ENCODE measurements around the gene PPP3CA.

PPP3CA gene

DNA sequence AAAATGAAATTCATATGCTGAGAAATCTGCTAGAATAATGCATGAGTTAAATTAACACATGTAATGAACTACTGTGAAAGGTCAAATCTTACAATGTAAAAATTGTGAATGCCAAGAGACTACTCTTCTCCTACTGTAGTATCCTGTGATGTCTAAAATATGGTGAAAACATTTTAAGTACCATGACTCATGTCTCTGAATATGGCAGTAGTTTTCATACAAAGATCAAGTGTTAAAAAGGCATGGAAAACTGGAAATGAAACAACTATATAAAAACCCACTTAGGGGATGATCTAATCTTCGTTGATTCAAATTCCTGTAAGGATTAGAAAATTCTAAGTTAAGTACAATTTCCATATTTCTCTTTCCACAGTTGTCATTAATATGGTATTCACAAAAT is 221.3 kb downstream of the PPP3CA start:
- TF ChIP-seq, protein P1, sequence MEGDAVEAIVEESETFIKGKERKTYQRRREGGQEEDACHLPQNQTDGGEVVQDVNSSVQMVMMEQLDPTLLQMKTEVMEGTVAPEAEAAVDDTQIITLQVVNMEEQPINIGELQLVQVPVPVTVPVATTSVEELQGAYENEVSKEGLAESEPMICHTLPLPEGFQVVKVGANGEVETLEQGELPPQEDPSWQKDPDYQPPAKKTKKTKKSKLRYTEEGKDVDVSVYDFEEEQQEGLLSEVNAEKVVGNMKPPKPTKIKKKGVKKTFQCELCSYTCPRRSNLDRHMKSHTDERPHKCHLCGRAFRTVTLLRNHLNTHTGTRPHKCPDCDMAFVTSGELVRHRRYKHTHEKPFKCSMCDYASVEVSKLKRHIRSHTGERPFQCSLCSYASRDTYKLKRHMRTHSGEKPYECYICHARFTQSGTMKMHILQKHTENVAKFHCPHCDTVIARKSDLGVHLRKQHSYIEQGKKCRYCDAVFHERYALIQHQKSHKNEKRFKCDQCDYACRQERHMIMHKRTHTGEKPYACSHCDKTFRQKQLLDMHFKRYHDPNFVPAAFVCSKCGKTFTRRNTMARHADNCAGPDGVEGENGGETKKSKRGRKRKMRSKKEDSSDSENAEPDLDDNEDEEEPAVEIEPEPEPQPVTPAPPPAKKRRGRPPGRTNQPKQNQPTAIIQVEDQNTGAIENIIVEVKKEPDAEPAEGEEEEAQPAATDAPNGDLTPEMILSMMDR (conservative IDR thresholded peaks at IDR 0.05): no peak
- H3K27ac ChIP-seq: no peak overlapping the region

DNA sequence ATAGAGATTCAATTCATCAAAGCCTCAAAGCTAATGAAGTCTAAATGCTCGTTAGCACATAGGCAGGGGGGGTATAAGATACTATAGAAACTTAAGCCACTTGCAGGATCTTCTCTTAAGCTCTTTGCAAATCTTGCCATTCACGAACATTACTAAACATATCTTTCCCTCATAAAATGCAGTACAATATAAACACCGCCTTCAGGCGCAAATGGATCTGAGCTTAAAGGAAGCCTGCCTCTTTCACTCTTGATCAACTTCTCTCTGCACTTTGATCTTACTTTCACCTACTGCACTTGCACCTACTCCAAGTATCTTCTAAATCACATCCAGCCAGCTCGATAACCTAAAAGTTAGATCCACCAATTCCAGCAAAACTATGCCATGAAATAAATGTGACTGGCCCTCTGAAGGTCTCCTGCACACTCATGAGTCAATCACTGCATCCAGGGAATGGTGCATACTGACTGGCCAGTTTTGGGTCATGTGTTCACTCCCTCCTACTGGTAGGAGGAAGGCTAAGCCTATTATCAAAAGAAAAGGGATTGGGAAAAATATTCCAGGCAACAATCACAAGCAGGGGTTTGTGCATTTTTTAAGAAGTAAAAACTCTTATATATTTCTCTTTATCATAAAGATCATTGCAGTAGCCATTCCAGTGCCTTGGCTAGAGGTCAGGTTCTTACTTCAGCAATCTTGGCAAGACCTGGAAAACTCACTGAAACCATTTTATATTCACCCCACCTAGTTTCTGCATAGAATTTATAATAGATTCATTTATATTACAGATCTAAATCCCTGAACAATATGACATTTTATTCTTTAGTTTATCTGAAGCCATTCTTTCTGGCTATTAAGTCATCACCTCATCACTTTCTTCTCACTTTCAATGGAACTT is 222.0 kb downstream of the PPP3CA start:
- H3K27ac ChIP-seq: no peak overlapping the region
- TF ChIP-seq, protein P1 (conservative IDR thresholded peaks at IDR 0.05): no peak

DNA sequence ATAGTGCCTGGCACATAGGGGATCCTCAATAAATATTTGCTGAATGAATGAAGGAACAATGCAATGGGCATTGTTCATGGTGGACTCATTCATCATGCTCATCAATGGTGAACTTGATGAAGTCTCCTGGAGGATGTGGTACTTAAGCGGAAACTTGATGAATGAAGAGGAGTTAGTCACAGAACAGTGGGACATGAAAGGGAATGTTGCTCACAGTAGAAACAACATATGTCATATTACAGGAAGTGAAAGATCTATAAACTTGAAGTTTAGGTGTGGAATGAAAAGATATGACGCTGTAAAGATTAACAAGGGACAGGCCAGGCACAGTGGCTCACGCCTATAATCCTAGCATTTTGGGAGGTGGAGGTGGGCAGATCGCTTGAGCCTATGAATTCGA is 224.1 kb downstream of the PPP3CA start:
- H3K27ac ChIP-seq: no peak overlapping the region
- TF ChIP-seq, protein P1 (conservative IDR thresholded peaks at IDR 0.05): no peak

DNA sequence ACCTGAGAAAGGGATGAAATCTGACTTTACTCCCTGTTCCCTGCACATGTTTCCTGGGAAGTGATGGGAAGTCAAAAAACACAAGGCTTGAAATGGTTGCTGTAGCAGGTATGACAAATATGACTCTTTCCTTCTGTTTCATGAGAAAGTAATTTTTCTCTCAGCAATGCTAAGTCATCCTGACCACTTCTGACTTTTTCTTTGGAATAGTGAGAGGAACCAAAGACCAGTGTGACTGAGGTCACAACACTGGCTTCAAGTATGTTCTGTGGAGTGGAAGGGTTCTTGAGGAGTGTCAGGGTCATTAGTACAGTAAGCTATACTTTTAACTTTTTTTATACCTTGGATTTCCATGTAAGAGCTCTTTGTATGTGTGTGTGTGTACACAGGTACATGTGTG is 225.3 kb downstream of the PPP3CA start:
- TF ChIP-seq, protein P1 (conservative IDR thresholded peaks at IDR 0.05): no peak
- no peak overlapping the region for H3K27ac ChIP-seq

DNA sequence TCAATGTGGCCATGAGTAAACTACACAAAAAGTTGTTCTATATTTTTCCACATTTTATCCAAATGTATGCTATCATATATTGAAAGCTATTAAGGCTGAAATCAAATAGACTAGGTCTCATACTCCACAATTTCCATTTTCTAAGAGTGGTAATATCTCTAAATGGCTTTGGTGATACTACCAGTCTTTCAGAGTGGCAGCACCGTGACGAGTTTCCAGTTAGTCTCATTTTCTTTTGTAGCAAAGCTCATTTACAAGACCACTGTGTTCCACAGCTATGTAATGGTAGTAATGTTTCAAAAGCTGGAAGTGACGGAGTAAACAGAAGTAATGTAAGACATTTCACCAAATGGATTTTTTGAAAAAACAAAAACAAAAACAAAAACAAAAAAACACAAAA is 228.2 kb downstream of the PPP3CA start:
- TF ChIP-seq, protein P1 (conservative IDR thresholded peaks at IDR 0.05): no peak

DNA sequence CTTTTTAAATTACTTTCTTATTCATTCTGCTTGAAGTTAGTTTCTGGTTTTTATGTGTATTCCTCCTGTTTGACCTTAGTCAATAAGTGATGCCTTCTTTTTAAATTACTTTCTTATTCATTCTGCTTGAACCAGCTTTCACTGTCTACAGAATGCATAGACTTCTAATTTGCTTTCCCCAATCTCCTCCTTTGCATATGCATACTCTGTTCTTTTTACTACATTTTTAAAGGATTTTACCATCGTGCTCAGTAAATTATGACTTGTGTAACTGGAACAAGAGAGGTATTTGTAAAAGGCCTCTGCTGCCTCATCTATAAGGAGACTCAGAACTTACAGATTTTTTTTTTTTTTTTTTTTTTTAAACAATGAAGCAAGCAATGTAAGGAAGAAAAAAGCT is 228.7 kb downstream of the PPP3CA start:
- no peak overlapping the region for H3K27ac ChIP-seq
- TF ChIP-seq, protein P1 (conservative IDR thresholded peaks at IDR 0.05): no peak

More for the DNA sequence above, 228.2 kb downstream of the PPP3CA start:
- no peak overlapping the region for H3K27ac ChIP-seq

DNA sequence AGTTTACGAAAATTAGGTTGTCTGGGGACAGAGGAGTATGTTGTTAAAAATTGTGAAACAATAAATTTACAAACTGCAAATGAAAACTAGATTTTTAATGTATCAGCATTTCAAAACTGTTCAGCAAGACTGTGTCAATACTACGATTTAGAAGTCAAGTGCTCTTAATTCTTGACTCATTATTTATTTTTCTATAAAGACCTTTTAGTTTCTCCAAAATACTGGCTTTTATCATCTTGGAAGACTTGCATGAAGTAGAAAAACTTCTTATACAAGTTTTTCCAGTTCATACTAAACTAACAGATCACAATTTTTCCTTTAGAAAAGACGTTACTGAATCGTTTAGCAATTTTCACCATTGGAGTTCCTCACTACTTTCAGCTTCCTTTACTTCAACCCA is 231.4 kb downstream of the PPP3CA start:
- TF ChIP-seq, protein P1 (conservative IDR thresholded peaks at IDR 0.05): no peak
- no peak overlapping the region for H3K27ac ChIP-seq
